CD4-positive, alpha-beta T cell treated with Interleukin-17A for 1 hour (primary cell): ENCODE measurements around the gene ZNF396.

Experiments
- DNase-seq: peaks from one replicate; pipeline ENCODE4 v3.0.0-alpha.2; 2020

The ZNF396 gene

DNA sequence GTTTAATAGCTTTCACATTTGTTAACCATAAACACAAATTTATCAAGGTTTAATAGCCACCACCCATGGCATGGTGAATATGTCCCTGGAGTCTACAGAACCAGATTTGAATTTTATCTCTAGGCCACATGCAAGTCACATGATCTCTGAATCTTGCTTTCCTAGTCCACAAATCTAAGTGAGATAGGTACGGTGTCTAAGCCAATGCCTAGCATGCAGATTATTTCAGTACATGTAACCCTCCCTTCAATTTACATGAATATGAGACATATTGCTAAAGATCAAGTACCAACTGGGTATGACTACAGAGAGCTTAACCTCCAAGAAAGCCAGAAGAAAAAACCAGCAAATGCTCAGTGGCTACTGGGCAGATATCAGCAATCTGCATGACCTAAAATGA lies 42.9 kb downstream of the ZNF396 start:
- no peak for DNase-seq

DNA sequence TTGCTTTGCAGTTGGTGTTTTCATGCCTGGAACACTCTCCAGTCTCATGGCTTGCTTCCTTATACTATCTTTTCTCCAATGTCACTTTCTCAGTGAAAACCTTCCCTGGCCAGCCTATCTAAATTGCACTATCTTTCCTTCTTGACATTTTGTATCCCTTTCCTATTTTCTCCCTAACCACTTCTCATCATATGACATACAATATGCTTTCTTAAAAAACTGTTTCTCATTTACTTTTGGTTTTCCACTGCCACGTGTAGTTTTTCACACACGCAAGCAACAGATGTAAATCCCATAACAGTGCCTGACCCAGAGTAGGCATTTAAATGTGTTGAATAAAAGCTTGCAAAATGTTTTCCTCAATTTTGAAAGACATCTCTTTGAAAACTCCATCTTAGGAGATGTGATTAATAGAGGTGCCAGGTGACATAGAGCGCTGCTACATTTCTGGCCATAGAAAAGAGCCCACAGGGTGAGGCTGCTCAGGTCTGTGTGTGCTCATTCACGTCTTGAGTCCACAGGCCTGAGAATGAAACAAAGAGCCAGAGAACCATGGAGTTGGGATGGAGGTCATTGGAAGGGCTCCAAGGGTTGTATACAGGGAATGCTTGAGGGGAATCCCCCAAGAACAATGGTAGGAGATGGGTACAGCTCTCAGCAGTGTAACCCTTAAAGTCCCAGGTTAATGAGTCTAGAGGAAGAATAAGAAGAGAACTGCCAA lies 45.6 kb downstream of the ZNF396 start:
- no peak for DNase-seq

DNA sequence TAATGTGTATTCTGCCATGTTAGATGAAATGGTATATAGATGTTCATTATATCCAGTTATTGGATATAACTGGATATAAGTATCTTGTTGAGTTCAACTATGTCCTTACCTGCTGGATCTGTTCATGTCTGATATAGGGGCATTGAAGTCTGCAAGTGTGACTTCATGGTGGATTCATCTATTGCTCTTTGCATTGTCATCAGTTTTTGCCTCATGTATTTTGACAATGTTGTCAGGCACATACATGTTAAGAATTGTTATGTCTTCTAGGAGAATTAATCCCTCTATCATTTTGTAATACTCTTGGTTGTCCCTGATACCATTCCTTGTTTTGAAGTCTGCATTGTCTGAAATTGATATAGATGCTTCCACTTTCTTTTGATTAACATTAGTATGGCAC lies 48.3 kb downstream of the ZNF396 start:
- DNase-seq, result no peak

- DNase-seq, result no peak
These were observed 50.3 kb downstream of the ZNF396 start for GRCh38 chr18:35326695-35327387.

GRCh38 chr18:35324926-35325655 lies 52.0 kb downstream of the ZNF396 start:
- no peak for DNase-seq

DNA sequence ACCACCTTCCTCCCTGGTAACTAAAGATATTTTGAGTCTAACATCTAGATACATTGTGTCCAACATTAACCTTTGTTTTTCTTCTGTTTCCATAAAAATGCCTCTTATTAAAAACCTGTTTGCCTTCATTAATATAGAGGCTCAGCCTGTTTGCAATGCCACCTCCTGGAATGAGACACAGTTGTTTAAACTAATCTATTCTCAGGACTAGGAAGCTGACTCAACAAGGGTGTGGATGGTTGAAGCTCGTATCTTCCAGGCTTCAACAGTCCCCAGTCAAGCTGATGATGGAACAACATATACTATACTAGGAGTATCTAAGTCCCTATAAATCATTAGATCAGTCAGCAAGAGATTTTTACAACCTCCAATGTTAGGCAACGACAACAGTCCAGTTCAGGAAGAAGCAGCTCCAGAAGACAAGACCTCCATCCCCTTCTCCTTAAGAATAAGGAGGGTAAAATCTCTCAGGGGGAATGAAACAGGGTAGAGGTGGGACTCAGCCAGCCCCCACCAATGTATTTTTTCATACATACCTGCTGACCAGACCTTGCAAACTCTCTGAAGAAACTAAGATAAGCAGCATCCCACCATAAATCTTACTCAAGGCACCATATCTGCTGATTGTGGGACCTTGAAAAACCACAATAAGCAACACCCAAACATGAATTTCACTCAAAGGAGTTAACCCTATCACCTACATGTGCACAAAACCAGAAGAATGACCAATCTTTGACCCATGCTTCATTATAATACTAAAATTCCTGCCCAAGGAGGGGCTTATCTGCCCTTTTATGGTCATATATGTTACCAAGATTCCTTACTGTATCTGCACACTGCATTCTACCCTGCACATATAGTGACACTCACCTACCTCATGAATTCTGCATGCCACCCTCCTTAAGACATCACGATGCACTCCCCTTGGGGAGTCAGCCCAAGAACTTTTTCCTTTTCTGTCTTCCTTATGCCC lies 54.4 kb downstream of the ZNF396 start:
- no peak for DNase-seq
